Left ventricle myocardium inferior (tissue), 1 donor: ENCODE measurements around the gene ISL2. TPM values are rescaled to one million over a fixed set of nuclear protein-coding genes. Genes with fewer than 3 reads are reported as not detected.

Experiments used
- DNase-seq: peaks from one replicate; pipeline ENCODE4 v3.0.0-alpha.2; 2020
- H3K27ac ChIP-seq: fragments of 200-600 bp; replicated peaks from 2 replicates; pipeline ENCODE4 v1.8.0; 2021
- H3K27me3 ChIP-seq: fragments of 200-600 bp; 2 replicates; pipeline ENCODE4 v1.8.0; 2021; ENCODE audit warnings: low read depth
- H3K36me3 ChIP-seq: fragments of 200-600 bp; 2 replicates; pipeline ENCODE4 v1.8.0; 2021
- H3K4me1 ChIP-seq: fragments of 200-600 bp; 2 replicates; pipeline ENCODE4 v1.8.0; 2021
- H3K4me3 ChIP-seq: fragments of 200-600 bp; 2 replicates; pipeline ENCODE4 v1.8.0; 2021; ENCODE audit warnings: mild to moderate bottlenecking, moderate library complexity
- H3K9me3 ChIP-seq: fragments of 200-600 bp; replicated peaks from 2 replicates; pipeline ENCODE4 v1.8.0; 2021
- CTCF ChIP-seq: fragments of 200-600 bp; IDR thresholded peaks from 2 replicates; pipeline ENCODE4 v1.8.0; 2021; ENCODE audit warnings: antibody characterized with exemption, mild to moderate bottlenecking, borderline replicate concordance
- intact Hi-C: fragments of 100-400 bp; cut with micrococcal nuclease; formaldehyde crosslinking; loops from one replicate; pipeline ENCODE4 v1.11.0; 2022
- total RNA-seq: library from RNA; stranded (reverse); fragmentation: NEBNext Ultra II Directional; extraction: Animal tissue kit (Norgen Biotek cat#: 25700); gene quantifications from one replicate; pipeline ENCODE4 v1.2.1, GENCODE V29; 2021
- donor health status: DM: no; HTN: yes; CAD: no; lungs with severe emphysema.

Gene ISL2
- total RNA-seq, 1 donor from 2014 or later, result not detected

- DNase-seq, result no peak
- no peak for TF ChIP-seq CTCF
- Histone ChIP-seq H3K4me3 (no peak overlapping the region), H3K9me3 (no peaks in the 10 kb centered on the region), H3K36me3 (no peaks in the 10 kb centered on the region), H3K4me1 (no peaks in the 10 kb centered on the region), H3K27me3 (peaks cover 49% of the 10 kb centered on the region), H3K27ac (no peak overlapping the region)
- intact Hi-C loops, result no loop called here
These were observed 15.4 kb upstream of the ISL2 start for GRCh38 chr15:76321171-76321570.

- Histone ChIP-seq H3K36me3 (no peaks in the 10 kb centered on the region), H3K4me1 (no peaks in the 10 kb centered on the region), H3K27ac (no peak overlapping the region), H3K9me3 (no peaks in the 10 kb centered on the region), H3K4me3 (no peak overlapping the region), H3K27me3 (peaks cover 54% of the 10 kb centered on the region)
- no peak for TF ChIP-seq CTCF
- intact Hi-C loops, result no loop called here
- DNase-seq, result no peak
These were observed 15.0 kb upstream of the ISL2 start for GRCh38 chr15:76321602-76322001.

GRCh38 chr15:76324066-76324465, 12.5 kb upstream of the ISL2 start:
- H3K27me3 ChIP-seq, result peaks cover 58% of the 10 kb centered on the region
- no peak overlapping the region for H3K4me3 ChIP-seq
- peaks cover 13% of the 10 kb centered on the region for H3K4me1 ChIP-seq
- TF ChIP-seq CTCF, result no peak
- intact Hi-C loops, result no loop called here
- no peaks in the 10 kb centered on the region for H3K36me3 ChIP-seq
- no peak for DNase-seq
- no peak overlapping the region for H3K27ac ChIP-seq
- no peaks in the 10 kb centered on the region for H3K9me3 ChIP-seq

GRCh38 chr15:76325704-76326103, 10.9 kb upstream of the ISL2 start:
- no peak for DNase-seq
- no peaks in the 10 kb centered on the region for H3K9me3 ChIP-seq
- peaks cover 54% of the 10 kb centered on the region for H3K27me3 ChIP-seq
- TF ChIP-seq CTCF, result no peak
- peaks cover 17% of the 10 kb centered on the region for H3K4me1 ChIP-seq
- H3K27ac ChIP-seq, result no peak overlapping the region
- intact Hi-C loops, result no loop called here
- no peak overlapping the region for H3K4me3 ChIP-seq
- no peaks in the 10 kb centered on the region for H3K36me3 ChIP-seq

GRCh38 chr15:76327191-76328105, 9.1 kb upstream of the ISL2 start:
- H3K4me3 ChIP-seq, result no peak overlapping the region
- no peaks in the 10 kb centered on the region for H3K9me3 ChIP-seq
- no peak for TF ChIP-seq CTCF
- peak overlapping the region; percentile 51 for H3K27ac ChIP-seq
- no peak for DNase-seq
- no peaks in the 10 kb centered on the region for H3K36me3 ChIP-seq
- intact Hi-C loops, result no loop called here
- peaks cover 59% of the 10 kb centered on the region for H3K27me3 ChIP-seq
- H3K4me1 ChIP-seq, result peaks cover 17% of the 10 kb centered on the region
